ENCODE measurements around the gene CATSPERB. TPM values are rescaled to one million over a fixed set of nuclear protein-coding genes. Genes with fewer than 3 reads are reported as not detected.

CATSPERB gene
- total and polyA plus RNA-seq, 9 of the 15 experiments (the other 6 are each of a cell fraction or from before 2014, with no cell fraction given) = 0.05 to 1.4 (median 0.89) TPM

DNA sequence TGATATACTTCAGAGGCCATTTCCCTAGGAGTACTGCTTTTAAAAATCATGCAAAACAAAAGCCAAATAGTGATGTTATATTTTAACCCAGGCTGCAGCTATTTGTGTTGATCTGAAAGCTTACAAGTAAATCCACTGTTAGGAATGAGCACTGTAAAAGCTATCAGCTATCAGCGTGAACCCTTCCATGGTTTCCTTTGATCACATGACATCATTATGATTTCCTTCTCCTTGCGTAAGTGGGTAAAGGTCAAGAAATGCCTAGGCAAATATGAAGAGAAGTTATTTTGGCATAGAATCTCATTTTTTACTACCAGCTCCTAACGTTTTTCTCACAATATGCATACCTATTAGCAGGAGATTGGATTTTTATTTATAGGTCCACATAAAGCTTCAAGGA lies 48.6 kb upstream of the CATSPERB start:
- Histone ChIP-seq H3K27me3 (ENCODE audit: control insufficient read depth in 2 of 2, insufficient read depth in 2 of 2, low read length in 2 of 2) (no peaks in the 10 kb centered on the region), H3K36me3 (ENCODE audit: control insufficient read depth, insufficient read depth, low read length) (no peaks in the 10 kb centered on the region), H3K27ac (ENCODE audit: extremely low read depth, low read depth, low read length) (no peak overlapping the region), H3K9me3 (replicated peaks; ENCODE audit: control insufficient read depth, insufficient read depth, low read depth, low read length) (no peaks in the 10 kb centered on the region), H2AFZ (ENCODE audit: low read depth, low read length) (no peak overlapping the region), H3K4me2 (ENCODE audit: insufficient read depth, low read length) (no peak overlapping the region), H3K4me3 (no peak overlapping the region), H3K9me1 (ENCODE audit: control insufficient read depth, insufficient read depth, low read length) (no peaks in the 10 kb centered on the region), H3K79me2 (ENCODE audit: control insufficient read depth, insufficient read depth, low read length) (no peaks in the 10 kb centered on the region), H3K9ac (ENCODE audit: insufficient read depth in 1 of 2, low read depth in 2 of 2, low read length in 2 of 2) (no peak overlapping the region), H4K20me1 (replicated peaks; ENCODE audit: control insufficient read depth, insufficient read depth, low read length) (no peaks in the 10 kb centered on the region), H3K4me1 (replicated peaks in 1 of 2; ENCODE audit: control insufficient read depth in 2 of 2, insufficient read depth in 2 of 2, low read length in 2 of 2) (peaks cover 0 to 7% of the 10 kb centered on the region in 2 experiments; a peak in 4 of 5 replicates)
- WGBS (ENCODE audit: insufficient coverage, low coverage, missing lambda C conversion rate) = 29% methylated on average over 3 of the region's 3 CpGs
- ATAC-seq (no peak), DNase-seq (ENCODE audit: extremely low read depth in 1 of 4, low spot score in 3 of 4) (no peak), FAIRE-seq (no peak)
- BruUV-seq (replicated peaks) = no TSS peak
- TF ChIP-seq, protein P1, sequence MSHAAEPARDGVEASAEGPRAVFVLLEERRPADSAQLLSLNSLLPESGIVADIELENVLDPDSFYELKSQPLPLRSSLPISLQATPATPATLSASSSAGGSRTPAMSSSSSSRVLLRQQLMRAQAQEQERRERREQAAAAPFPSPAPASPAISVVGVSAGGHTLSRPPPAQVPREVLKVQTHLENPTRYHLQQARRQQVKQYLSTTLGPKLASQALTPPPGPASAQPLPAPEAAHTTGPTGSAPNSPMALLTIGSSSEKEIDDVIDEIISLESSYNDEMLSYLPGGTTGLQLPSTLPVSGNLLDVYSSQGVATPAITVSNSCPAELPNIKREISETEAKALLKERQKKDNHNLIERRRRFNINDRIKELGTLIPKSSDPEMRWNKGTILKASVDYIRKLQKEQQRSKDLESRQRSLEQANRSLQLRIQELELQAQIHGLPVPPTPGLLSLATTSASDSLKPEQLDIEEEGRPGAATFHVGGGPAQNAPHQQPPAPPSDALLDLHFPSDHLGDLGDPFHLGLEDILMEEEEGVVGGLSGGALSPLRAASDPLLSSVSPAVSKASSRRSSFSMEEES (CRISPR knock-in tag; IDR thresholded peaks at IDR 0.05) = peak; percentile 87
- 0 out of 2 replicates have a peak, but pooled peaks have one; percentile 13 for TF ChIP-seq CEBPB (tag; IDR thresholded peaks at IDR 0.05)
- TF ChIP-seq, protein P2, sequence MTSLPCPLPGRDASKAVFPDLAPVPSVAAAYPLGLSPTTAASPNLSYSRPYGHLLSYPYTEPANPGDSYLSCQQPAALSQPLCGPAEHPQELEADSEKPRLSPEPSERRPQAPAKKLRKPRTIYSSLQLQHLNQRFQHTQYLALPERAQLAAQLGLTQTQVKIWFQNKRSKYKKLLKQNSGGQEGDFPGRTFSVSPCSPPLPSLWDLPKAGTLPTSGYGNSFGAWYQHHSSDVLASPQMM (CRISPR knock-in tag; IDR thresholded peaks at IDR 0.05) = no peak
- TF ChIP-seq ZNF699 (CRISPR knock-in tag; IDR thresholded peaks at IDR 0.05; ENCODE audit: insufficient replicate concordance) = no peak
- no peak for TF ChIP-seq ZNF324 (CRISPR knock-in tag; IDR thresholded peaks at IDR 0.05)
- no peak for TF ChIP-seq NR2C1 (IDR thresholded peaks at IDR 0.05)
- TF ChIP-seq NR2C1 (tag; IDR thresholded peaks at IDR 0.05) = 0 out of 2 replicates have a peak, but pooled peaks have one; percentile 18
- TF ChIP-seq CEBPG (CRISPR knock-in tag; IDR thresholded peaks at IDR 0.05) = no peak
- peak in 1 of 2 experiments; percentile 28; a peak in 1 of 4 replicates for TF ChIP-seq CEBPG (tag; conservative IDR thresholded peaks at IDR 0.05 in 1 of 2, IDR thresholded peaks at IDR 0.05 in 1 of 2)
- no peak for TF ChIP-seq NR2C2 (CRISPR knock-in tag; IDR thresholded peaks at IDR 0.05)
- TF ChIP-seq NR2C2 (tag; IDR thresholded peaks at IDR 0.05) = peak; percentile 33; the same call in 1 of the 2 replicates
- in situ Hi-C loops (cut with MboI) (no loop called here), intact Hi-C loops (cut with micrococcal nuclease) (no loop called here)
- ChIA-PET CTCF (ENCODE audit: low intra/inter-chr PET ratio) (no interaction called here), POLR2A (interaction anchor here (1.5 kb wide), 1 partner anchor 13 kb away, joined by 5 read pairs; no protein-coding TSS in a partner anchor)
